Central memory CD4-positive, alpha-beta T cell (primary cell): ENCODE measurements around the gene HOATZ.
A peak's percentile ranks its signal among the peaks of the same experiment; 100 is the strongest.

ENCODE experiments used
- DNase-seq: peaks from one replicate; pipeline ENCODE4 v3.0.0; 2022

The HOATZ gene

GRCh38 chr11:111585371-111585770, 70.8 kb downstream of the HOATZ start:
- DNase-seq: no peak

DNA sequence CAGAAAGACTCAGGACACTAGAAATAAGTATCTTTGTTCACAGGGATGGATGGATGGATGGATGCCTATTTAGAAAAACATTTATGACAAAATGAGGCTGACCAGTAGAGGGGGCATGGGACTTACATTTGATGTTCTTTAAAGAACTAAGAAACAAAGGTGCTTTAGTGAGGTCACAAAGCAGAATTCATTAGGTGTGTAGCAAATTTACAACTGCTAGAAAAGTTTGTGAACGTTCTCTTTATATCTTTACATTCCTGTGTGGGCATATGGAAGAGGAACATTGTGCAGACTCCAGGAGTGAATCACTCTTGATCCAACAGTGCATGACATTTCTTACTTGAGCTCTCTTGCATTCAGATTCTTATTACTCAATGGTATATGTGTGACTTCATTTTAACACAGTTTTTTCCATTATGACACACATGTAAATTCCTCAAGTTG, 71.8 kb downstream of the HOATZ start:
- DNase-seq: peak; percentile 51
